Measurements from ENCODE around the gene LOXHD1. TPM values are rescaled to one million over a fixed set of nuclear protein-coding genes. Genes with fewer than 3 reads are reported as not detected.

The LOXHD1 gene
- total and polyA plus RNA-seq, 2 donors from 2014 or later: 0.25 TPM; not detected in 1

DNA sequence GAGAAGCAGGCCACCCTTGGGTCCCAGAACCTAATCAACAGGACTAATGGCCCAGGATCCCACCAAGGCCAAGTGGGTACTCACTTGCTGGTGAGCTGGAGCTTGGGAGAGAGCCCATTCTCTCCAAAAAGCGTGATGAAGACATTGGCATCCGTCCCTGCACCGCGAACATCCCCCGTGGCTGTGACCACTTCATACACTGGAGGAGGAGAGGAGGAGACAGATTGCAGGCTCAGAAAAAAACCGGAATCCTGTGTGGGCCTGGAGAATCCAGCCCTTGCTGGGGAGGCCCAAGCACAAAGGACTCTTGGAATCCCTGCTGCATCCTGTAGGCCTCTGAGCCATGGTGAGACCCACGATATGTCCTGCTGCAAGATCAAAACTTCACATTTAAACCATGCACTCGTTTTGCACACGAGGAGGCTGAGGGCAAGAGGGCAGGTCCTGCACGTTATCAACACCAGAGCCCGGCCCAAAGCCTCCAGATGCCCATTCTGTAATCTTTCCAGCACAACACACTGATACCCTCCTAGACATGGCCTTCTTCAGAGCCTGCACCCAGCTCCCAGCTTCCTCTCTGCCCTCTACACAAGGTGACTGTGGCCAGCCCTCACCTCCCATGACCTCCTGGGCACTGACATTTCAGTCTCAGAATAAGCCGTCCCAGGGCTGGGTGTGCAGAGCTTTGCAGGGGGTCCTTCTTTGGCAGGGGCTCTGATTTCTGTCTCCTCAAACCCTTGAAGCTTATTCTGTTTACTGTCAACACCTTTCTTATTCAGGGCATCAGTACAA, 7.8 kb downstream of the LOXHD1 start:
- FAIRE-seq (no peak), DNase-seq (no peak)
- Histone ChIP-seq H3K4me1 (ENCODE audit: control insufficient read depth in 2 of 3, insufficient read depth in 2 of 3, low read depth in 1 of 3, low read length in 3 of 3) (no peaks in the 10 kb centered on the region), H3K9me3 (ENCODE audit: control insufficient read depth in 2 of 3, insufficient read depth in 1 of 3, low read length in 3 of 3) (no peaks in the 10 kb centered on the region), H3K4me3 (ENCODE audit: low read length in 3 of 3) (no peak overlapping the region), H3K36me3 (ENCODE audit: control insufficient read depth in 2 of 3, insufficient read depth in 3 of 3, low read length in 3 of 3) (no peaks in the 10 kb centered on the region), H3K27me3 (ENCODE audit: control insufficient read depth, insufficient read depth, low read length) (no peaks in the 10 kb centered on the region), H3K9ac (ENCODE audit: low read length in 3 of 3) (no peak overlapping the region), H3K27ac (ENCODE audit: low read depth in 2 of 2, low read length in 2 of 2) (no peak overlapping the region)
- intact Hi-C loops (cut with DNase I): no loop called here
- TF ChIP-seq, protein P1, sequence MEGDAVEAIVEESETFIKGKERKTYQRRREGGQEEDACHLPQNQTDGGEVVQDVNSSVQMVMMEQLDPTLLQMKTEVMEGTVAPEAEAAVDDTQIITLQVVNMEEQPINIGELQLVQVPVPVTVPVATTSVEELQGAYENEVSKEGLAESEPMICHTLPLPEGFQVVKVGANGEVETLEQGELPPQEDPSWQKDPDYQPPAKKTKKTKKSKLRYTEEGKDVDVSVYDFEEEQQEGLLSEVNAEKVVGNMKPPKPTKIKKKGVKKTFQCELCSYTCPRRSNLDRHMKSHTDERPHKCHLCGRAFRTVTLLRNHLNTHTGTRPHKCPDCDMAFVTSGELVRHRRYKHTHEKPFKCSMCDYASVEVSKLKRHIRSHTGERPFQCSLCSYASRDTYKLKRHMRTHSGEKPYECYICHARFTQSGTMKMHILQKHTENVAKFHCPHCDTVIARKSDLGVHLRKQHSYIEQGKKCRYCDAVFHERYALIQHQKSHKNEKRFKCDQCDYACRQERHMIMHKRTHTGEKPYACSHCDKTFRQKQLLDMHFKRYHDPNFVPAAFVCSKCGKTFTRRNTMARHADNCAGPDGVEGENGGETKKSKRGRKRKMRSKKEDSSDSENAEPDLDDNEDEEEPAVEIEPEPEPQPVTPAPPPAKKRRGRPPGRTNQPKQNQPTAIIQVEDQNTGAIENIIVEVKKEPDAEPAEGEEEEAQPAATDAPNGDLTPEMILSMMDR (IDR thresholded peaks at IDR 0.05; ENCODE audit: borderline replicate concordance, extremely low read depth, insufficient read depth): no peak

GRCh38 chr18:46646468-46646867, 10.6 kb downstream of the LOXHD1 start:
- intact Hi-C loops (cut with DNase I): no loop called here
- no peaks in the 10 kb centered on the region for H3K36me3 ChIP-seq (ENCODE audit: control insufficient read depth in 2 of 3, insufficient read depth in 3 of 3, low read length in 3 of 3)
- no peaks in the 10 kb centered on the region for H3K9me3 ChIP-seq (ENCODE audit: control insufficient read depth in 2 of 3, insufficient read depth in 1 of 3, low read length in 3 of 3)
- H3K9ac ChIP-seq (ENCODE audit: low read length in 3 of 3): no peak overlapping the region
- H3K4me1 ChIP-seq (ENCODE audit: control insufficient read depth in 2 of 3, insufficient read depth in 2 of 3, low read depth in 1 of 3, low read length in 3 of 3): no peaks in the 10 kb centered on the region
- H3K4me3 ChIP-seq (ENCODE audit: low read length in 3 of 3): no peak overlapping the region
- FAIRE-seq (no peak), DNase-seq (no peak)
- H3K27me3 ChIP-seq (ENCODE audit: control insufficient read depth, insufficient read depth, low read length): no peaks in the 10 kb centered on the region
- H3K27ac ChIP-seq (ENCODE audit: low read depth in 2 of 2, low read length in 2 of 2): no peak overlapping the region
- TF ChIP-seq, protein P1 (IDR thresholded peaks at IDR 0.05; ENCODE audit: borderline replicate concordance, extremely low read depth, insufficient read depth): no peak

GRCh38 chr18:46642561-46642960, 14.5 kb downstream of the LOXHD1 start:
- FAIRE-seq: no peak
- intact Hi-C loops (cut with DNase I): no loop called here
- Histone ChIP-seq H3K27me3 (ENCODE audit: control insufficient read depth, insufficient read depth, low read length) (no peaks in the 10 kb centered on the region), H3K36me3 (ENCODE audit: control insufficient read depth in 2 of 3, insufficient read depth in 3 of 3, low read length in 3 of 3) (no peaks in the 10 kb centered on the region), H3K4me1 (ENCODE audit: control insufficient read depth in 2 of 3, insufficient read depth in 2 of 3, low read depth in 1 of 3, low read length in 3 of 3) (no peaks in the 10 kb centered on the region), H3K27ac (ENCODE audit: low read depth in 2 of 2, low read length in 2 of 2) (no peak overlapping the region), H3K4me3 (ENCODE audit: low read length in 3 of 3) (no peak overlapping the region), H3K9ac (ENCODE audit: low read length in 3 of 3) (no peak overlapping the region), H3K9me3 (ENCODE audit: control insufficient read depth in 2 of 3, insufficient read depth in 1 of 3, low read length in 3 of 3) (no peaks in the 10 kb centered on the region)
- no peak for DNase-seq
- TF ChIP-seq, protein P1 (IDR thresholded peaks at IDR 0.05; ENCODE audit: borderline replicate concordance, extremely low read depth, insufficient read depth): no peak
